Stimulated activated CD4-positive, alpha-beta T cell treated with anti-CD3 and anti-CD28 coated beads, TNF-alpha, amount 100 ng/mL, for 24 hours (primary cell): ENCODE data around the gene CDH23.

Experiments
- DNase-seq, 3 experiments: peaks; one replicate each; pipeline ENCODE4 v3.0.0-alpha.2; 2020; ENCODE audit warnings: low read depth in 3 of 3

Gene CDH23

DNA sequence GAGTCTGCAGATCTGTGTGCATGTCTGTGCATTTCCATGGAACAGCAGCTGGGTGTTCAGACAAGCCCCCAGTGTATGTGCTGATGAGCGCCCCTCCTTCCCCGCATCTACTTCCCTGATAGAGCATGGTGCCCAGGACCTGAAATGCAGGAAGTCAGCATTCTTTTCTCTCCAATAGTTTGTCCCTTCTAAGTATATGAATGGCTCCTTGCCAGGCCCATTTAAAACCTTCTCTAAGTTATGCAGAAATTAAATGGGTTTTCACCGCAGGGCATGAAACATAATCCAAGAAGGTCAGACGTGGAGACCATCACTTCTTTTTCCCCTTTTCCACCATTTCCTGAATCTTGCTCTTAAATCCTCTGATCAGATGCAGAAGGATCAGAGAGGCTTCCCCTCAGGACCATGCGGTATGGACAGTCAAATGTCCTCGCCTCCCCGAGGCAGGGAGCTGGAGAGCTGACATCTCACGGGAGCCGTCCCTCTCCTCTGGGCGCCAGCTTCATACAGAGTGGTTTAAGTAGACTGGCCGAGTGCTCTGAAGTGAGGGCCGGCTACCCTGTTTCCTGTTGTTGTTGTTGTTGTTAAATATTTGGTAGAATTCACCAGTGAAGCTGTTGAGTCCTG is 167.6 kb downstream of the CDH23 start:
- no peak for DNase-seq

DNA sequence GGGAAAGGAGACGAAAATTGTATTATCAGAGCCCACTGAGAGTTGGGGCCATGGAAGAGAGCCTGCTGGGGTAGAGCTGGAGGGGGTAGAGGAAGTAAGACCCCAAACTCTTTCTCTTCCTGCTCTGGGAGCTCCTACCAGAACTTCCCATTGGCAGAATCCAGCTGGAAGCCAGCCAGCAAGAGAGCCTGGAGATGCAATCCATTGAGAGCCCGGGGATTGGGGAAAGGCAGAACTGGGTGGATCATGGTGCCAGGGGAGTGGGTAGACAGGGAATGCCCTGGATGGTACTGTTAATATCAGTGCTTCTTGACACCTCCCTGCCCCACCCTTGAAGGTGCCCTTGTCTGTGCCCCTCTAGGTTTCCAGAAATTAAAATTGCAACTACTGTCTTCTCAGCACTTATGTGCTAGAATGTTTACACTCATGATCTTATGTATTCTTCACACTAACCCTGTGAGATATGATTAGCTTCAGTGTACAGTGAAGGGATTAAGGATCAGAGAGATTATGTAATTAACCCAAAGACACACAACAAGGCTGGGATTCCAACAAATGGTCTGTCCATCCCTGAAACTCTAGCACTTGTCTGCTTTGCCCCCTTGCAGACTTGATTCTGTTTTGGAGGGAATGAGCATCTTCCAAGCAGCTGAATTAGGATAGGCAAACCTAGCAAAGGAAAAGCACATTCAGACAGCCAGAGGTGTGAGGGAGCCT is 168.7 kb downstream of the CDH23 start:
- DNase-seq = no peak

DNA sequence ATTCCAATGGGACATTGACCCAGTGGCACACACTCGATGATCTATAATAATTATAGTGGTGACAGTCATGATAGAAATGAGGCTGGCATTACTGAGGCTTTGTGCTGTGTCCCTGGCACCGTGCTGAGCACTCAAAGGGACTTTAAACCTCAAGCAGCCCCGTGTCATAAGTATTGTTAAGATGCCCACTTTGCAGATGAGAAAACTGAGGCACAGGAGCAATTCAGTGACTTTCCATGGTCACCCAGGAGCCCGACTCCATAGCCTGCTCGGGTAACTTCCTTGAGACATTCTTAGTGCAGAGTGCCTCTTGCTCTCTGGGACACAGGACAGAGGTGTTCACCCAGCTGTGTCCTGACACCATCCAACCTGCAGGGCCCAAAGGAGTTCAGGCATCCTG is 170.3 kb downstream of the CDH23 start:
- DNase-seq = no peak

DNA sequence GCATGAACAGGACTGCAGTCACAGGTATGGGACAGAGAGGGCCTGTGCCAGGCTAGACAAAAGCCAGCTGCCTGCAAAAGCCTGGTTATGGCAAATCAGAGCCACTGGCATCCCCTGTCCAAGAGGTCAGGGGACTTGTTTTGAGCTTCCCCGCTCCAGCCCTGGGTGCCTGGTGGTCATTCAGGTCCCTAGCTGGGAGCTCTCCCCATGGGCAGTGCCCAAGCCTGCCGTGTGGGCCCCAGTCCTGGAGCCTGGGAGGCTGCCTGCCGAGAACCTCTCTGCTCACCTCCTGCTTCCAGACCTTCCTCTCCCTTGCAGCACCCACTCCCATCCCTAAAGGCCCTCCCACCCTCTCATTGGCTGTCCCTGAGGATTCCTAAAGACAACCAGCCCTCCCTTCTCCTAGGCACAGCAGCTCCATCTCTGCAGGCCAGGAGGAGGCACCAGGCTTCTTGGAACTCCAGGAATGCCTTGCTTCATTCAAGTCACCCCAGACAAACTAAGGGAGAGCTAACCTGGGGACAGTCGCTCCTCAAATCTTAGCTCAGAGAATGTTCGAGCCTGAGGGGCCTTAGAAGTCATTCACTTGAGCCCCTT is 172.3 kb downstream of the CDH23 start:
- DNase-seq = no peak

DNA sequence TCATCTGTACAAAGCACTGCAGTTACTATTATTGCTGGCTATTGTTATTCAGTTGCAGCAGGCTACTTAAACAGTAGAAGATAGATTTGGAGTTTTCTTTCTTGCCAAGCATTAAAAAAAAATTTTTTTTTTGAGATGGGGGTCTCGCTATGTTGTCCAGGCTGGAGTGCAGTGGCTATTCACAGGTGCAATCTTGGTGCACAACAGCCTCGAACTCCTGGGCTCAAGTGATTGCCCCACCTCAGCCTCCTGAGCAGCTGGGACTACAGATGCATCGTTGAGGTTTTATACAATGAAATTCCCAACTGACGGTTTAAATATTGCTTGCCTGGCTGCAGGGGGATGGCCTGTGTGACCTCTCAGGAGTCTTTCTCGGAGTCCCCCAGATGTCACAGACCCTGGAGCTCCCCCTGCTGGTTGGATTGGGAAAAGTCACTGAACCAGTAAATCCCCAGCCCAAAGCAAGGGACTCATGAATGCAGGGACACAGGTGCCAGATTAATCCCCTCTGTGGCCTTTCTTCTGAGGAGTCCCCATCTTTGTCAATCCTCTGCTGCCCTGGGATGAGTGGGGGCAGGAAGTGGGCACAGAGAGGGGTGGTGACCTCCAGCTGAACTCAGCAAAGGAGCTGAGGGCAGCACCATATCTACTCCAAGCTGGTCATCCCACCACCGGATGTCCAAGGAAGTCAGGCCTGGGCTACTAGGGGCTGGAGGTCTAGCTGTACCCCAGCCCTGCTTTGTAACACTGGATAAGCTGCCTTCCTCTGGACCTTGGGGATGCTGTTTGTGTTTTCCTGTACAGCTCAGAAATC is 173.3 kb downstream of the CDH23 start:
- peak; percentile 62 to 72 (median 68) for DNase-seq

DNA sequence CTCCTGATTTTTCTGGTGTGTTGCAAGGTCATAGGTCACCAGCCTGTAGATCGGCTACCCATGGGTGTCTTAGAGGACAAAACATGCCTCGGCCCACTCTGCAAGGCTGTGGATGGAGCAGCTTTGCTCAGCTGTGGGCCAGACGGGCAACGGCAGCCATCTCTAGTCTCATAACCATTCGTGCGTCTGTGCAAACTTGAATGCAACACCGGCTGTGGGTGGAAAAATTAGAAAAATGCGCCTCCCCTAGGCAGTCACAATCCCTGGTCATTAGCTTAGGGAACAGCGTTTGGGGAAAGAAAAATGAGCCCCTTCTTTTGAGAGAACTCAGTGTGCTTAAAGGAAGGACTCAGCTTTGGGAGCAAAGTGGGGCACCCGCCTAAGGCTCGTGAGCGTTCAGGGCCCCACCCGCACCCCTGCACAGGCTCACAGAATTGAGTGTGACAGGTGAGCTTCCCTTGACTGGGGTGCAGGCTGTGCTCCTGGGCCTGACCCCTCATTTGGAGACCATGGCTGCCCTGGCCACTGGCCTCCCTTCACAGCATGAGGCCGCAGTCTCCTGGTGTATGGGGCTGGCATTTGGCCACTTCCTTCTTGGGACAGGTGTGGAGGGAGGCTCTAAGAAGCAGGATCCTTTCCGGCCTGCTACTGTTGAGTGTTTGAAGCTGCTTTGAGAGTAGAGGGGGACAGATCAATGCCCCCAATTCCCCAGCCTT is 174.9 kb downstream of the CDH23 start:
- no peak for DNase-seq

DNA sequence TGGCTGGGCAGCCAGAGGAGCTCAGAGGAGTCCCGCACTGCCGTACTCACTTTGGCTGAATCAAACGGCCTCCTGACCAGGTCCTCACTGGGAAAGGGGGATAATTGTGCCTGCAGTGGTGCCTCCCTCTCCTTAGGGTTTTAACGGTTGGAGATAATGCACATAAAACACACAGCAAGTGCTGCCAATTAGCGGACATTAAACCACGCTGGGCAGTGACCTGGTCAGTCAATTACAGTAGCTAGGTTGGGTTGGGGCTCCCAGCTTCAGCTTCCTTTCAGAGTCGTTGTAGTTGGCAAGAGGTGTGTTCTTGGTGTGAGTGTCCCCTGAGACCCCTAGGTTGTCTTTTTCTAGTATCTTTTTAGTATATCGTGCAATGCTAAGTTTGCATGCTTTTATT is 176.2 kb downstream of the CDH23 start:
- no peak for DNase-seq

DNA sequence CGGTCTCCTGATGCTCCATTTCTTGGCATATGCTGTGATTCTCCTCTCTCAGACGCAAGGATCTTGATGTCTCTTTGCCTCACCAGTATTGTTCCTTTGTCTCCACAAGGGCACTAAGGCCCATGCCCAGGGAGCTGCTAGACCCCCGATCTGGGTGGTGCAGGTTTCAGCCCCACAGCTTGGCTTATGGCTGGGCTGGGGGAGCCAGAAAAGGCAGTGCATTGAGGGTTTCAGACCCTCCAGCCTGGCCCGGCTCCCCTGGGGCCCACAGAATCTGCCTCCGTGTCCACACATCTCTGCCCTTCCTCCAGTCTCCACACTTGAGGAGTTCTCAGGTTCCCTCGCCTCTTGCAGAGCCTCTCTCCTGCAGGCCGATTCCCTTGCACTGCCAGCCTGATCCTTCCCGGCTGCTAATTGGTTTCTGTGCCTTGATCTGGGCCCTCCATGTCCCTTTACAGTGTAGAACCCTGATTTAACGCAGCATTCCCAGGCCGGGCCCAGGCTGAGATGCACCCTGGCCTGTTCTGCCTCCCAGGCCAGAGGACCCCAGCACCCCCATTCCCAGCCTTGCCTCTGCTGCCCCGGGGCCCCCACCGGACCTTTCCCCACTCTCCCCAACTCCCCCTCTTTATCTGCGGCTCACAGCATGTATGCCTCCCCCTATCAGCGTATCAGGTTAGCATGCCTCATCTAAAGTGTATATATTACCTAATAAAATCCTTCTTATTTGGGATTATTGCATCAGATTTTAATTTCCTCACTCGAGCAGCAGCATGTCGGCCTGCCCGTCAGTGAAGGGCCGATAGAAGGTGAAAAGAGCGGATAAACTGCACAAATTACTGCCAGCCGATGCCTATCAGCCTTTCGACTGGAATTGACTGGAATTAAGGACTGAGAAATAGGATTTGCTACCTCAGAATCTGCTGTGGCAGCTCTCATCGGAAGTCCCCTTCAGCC is 177.1 kb downstream of the CDH23 start:
- DNase-seq = no peak

DNA sequence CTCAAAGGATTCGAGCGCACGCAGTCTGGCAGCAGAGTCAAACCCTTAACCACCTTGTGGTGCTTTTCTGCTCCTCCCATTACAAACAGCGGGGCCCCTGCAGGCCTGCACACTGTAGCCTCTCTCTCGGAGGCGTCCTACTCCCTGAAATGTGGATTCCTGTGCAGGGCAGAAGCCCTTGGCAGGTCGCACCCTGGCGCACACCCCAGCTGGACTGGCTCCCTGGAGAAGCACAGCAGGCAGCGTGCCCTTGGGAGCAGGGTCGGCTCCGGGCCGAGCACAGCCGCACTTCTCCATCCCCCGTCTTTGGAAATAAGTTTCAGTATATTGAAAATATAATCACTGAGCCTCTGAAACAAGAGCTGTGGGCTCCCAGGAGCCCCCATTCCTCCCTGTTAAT is 178.7 kb downstream of the CDH23 start:
- no peak for DNase-seq

DNA sequence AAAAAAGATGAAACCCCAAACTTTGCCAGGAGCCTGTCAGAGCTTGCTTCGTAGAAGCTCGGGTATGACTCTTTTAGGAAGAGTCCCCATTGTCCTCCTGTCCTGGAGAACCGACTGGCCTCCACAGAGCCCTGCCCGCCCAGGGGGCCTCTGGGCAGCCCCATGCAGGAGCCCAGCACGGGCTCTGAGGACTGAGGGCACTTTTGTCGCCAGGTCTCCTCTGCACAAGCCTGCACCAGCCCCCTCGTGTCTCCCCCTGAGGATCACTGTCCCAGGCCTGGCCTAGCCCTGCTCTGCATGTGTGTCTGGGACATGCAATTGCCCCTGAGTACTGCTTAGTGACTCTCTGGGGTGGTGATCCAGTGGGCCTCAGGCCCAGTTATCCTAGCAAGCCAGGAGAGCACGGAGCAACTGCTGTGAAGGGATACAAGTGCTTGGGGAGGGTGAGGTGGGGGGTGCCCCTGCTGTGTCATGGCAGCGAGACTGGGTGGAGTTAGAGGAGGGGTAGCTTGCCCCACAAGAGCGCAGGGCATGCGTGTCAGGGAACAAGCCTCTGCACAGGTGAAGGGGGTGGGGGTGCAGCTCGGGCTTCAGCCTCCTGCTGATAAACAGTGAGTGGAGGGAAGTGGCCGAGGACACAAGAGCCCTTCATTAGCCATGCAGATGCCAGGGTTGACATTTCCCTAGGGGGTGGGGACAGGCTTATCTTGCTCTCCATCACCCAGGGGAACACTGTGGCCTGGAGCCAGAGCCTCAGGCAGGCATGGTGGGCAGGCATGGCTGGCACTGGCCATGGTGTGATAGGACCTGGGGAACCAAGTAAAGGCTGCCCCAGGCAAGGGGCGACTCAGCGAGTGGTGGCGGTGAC is 179.4 kb downstream of the CDH23 start:
- no peak for DNase-seq

DNA sequence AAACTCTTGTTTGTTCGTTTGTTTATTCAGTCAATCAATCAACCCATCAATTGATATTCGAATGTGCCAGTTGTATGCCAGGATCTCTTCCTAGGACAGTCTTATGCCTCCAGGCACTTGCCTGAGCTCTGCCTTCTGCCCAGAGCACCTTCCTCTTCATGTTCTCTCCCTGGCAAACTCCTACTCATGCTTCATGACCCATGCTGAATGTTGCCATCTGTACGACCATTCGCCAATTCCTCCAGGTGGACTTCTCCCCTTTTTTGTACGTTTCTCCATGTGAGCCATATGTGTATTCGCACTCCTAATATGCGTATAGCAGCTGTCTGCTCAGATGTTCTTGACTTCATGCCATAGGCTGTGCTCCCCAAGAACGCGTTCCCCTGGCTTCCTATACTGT is 180.1 kb downstream of the CDH23 start:
- DNase-seq = no peak

DNA sequence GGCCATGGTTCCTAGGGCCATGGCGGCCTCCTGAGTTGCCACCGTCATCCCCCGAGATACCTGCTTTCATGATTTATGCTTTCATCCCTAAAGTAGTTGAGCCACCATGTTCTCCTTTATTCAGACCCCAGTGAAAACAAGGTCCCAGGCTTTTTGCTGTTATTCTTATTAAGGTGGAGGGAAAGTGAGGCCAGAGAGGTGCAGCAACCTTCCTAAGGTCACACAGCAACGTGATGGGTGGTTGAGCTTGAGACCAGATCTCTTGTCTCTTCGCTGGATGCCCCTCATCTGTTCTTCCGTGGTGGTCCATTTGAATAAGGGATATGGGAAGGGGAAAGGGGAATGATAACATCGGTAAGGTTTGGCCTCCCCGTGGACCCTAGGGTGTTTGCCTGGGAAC is 180.6 kb downstream of the CDH23 start:
- no peak for DNase-seq

DNA sequence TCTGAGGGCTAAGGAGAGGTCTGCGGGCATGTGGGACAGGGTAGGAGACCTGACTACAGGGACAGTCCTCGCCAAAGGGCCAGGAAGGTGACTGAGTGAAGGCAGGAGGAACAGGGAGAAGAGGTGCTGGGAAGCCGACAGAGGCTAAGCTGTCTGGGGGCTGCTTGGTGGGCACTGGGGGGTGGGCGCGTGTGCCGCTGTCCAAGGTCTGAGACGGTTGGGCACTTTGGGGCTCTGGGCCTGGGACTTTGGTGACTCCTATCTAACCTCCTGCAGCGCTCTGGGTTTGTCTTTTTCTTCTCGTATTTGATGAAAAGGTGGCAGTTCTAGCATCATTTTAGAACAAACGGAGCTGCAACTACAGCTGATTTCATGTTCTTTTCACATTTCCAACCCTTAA is 181.3 kb downstream of the CDH23 start:
- no peak for DNase-seq

DNA sequence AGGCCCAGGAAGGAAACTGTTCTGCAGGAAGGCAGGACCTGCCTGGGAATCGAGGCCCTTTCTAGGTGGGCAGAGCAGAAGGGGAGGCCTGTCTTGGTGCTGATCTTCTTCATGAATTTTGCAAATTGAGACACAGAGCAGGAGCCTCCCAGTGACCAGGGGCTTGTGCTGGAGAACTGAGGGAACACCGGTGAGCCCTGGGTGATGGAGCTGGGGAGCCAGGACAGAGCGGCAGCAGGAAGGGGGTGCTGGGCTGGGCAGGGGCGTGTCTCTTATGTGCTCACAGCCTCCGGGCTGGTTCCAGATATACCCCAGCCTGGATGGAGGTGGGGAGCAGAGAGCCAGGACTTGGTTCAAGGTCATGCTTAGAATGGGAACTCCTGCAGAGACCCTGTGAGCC is 182.9 kb downstream of the CDH23 start:
- no peak for DNase-seq

DNA sequence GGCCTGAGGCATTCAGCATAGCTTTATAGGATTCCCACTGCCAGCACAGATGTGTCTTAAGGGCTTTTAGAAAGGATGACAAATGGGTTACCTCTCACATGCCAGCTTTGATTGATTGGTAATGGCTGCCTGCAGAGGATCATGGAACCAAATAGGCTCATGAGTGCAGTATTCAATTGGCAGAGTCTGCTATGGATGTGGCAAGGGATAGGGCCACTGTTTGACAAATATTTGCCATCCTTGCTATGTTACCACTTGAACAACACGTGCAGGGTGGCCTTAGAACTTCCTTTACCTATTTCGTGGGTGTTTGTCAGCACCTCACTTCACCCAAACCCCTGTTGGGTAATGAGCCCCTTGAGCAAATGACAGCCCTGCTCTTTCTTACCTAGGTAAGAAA is 183.7 kb downstream of the CDH23 start:
- DNase-seq = no peak

DNA sequence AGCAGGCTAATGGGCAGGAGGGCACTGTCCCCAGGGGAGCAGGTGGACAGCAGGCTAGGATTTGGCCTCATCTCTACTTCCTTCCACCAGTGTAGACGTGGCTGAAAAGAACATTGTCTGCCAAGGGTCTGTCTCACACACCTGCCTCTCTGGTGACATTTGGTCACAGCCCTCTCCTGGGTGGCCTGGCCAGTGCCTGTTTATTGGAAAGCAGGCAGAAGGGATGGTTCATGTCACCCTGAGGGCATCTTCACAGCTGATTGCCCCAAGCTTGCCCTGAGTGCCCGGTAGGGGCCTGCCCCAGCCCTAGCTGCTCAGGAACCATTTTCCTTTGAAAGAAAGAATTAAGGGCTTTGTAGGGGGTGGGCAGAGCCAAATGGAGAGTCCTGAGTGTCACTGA is 184.2 kb downstream of the CDH23 start:
- no peak for DNase-seq

DNA sequence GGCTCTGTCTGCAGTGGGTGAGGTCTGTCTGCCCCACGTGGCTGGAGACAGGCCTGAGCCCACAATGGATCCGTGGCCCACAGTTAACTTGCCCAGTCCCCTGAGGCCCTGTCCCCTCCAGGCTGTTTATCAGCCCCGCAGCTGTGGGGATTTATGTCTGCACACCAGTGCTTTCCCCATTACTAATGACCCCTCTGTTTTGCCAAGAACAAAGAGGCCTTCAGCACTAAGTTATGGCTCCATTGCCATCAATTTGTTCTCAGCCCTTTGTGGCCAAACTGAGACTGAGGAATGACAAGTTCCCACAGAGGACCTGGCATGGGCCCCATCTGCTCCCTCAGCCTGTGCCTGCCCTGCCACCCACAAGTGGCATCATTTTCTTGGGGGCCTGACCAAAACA is 184.7 kb downstream of the CDH23 start:
- no peak for DNase-seq

DNA sequence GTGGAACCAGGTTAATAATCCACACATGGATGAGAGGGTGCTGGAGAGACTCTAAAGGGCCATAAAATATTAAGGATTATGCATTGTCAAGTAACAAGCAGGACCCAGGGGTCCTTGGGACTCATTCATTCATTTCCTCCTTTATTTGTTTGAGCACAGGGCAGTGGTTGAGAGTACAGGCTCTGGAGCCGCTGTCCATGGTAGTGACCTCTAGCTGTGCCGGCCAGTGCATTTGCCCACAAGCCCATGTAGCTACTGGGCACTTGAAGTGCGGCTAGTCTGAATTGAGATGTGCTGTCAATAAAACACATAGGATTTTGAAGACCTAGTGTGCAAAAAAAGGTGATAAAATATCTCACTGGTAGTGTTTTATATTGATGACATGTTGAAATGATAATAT is 185.3 kb downstream of the CDH23 start:
- DNase-seq = no peak

DNA sequence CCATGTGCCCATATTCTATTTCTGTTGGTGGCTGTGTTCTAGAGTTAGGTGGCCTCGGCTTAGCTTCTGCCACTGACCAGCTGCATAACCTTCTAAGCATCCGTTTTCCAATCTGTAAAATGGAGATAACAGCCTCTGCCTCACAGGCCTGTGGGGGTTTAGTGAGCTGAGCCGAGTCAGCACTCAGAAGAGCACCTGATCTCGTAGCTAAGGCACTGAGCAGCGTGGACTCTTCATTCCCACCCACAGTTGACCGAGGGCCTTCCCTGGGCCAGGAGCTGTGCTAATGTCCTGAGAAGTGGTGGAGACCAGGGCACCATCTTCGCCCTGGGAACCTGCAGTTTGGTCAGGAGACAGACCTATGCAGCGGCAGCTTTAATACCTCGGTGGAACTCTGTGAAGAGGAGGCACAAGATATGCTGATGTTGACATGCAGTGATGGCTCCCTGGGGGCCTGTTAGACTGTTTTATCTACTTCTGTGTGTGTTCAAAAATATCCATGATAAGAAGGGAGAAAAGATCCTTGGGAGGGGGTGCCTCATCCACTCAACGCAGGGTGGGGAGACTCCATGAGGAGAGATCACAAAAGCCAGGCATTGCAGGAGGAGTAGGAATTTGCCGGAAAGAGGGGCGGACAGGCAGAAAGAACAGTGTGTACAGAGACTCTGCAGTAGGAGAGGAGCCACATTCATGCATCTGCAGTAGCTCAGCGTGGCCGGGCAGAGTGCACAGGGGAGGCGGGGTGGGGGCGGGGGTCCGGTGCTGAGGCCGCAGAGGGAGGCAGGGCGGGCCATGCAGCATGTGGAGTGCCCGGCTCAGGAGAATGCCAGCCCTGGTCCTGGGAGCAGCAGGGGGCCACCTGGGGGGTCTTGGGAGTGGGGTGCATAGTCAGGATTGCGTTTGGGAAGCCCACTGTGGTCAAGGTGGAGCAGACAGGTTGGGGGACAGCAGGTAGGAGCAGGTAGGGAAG is 186.1 kb downstream of the CDH23 start:
- DNase-seq = no peak
